GM23248 (cell line): ENCODE data around the gene RFTN1.

ENCODE experiments used
- EZH2 ChIP-seq: fragments of 200-600 bp; sonication (generic); IDR thresholded peaks from 2 replicates; pipeline ENCODE4 v1.6.1; 2018; ENCODE audit warnings: antibody characterized with exemption, mild to moderate bottlenecking; ENCODE audit not compliant: insufficient read depth, poor library complexity, severe bottlenecking
- EZH2phosphoT487 ChIP-seq: fragments of 200-600 bp; sonication (generic); IDR thresholded peaks from 2 replicates; pipeline ENCODE4 v1.6.1; 2018; ENCODE audit warnings: antibody characterized with exemption, moderate library complexity, mild to moderate bottlenecking, low read depth; ENCODE audit not compliant: insufficient read depth

GRCh38 chr3:16286751-16287543 is 226.6 kb downstream of the RFTN1 start:
- no peak for TF ChIP-seq EZH2phosphoT487
- TF ChIP-seq EZH2: no peak
